H1 (cell line): ENCODE measurements around the gene TSHB. TPM values are rescaled to one million over a fixed set of nuclear protein-coding genes. Genes with fewer than 3 reads are reported as not detected.
"Not testable (repeated sequence)": the region's sequence is repeated elsewhere in the genome, so short reads cannot be mapped to it uniquely, and the experiment has no call there.

ENCODE experiments used
- CTCF ChIA-PET: fragments of 300-600 bp; sonication (Branson Sonifier 250); formaldehyde crosslinking; loops from one replicate; lab custom pipeline; 2021; ENCODE audit not compliant: partially characterized antibody; lab: Charles Lee
- POLR2A ChIA-PET: fragments of 300-600 bp; sonication (Branson Sonifier 250); formaldehyde crosslinking; loops from one replicate; lab custom pipeline; 2021; ENCODE audit warnings: inconsistent platforms; ENCODE audit not compliant: partially characterized antibody; lab: Charles Lee
- DNase-seq, 2 experiments: peaks; one replicate each; pipeline versions ENCODE4 v3.0.0 to v3.0.0-alpha.2; 2010 to 2022; ENCODE audit warnings: low spot score in 2 of 2, low read depth in 1 of 2, mixed read lengths in 1 of 2
- FAIRE-seq: peaks from 2 replicates; lab custom pipeline; 2011; peaks lifted over from hg19 to GRCh38; lab: Jason Lieb, UNC
- H2AFZ ChIP-seq: 2 replicates; pipeline ENCODE4 v1.8.1; 2012; ENCODE audit warnings: low read length, inconsistent platforms
- H2AK5ac ChIP-seq: 2 replicates; pipeline ENCODE4 v1.6.1; 2013; ENCODE audit warnings: low read depth, low read length
- H2BK120ac ChIP-seq: replicated peaks from 2 replicates; pipeline ENCODE3; 2013; ENCODE audit warnings: low read depth, low read length, inconsistent platforms
- H2BK12ac ChIP-seq: 2 replicates; pipeline ENCODE4 v1.6.1; 2013; ENCODE audit warnings: low read depth, low read length
- H2BK15ac ChIP-seq: 2 replicates; pipeline ENCODE4 v1.6.1; 2013; ENCODE audit warnings: low read length
- H2BK20ac ChIP-seq: 2 replicates; pipeline ENCODE4 v1.6.1; 2013; ENCODE audit warnings: low read length
- H2BK5ac ChIP-seq: 2 replicates; pipeline ENCODE4 v1.6.1; 2013; ENCODE audit warnings: low read depth, low read length
- H3K14ac ChIP-seq: 2 replicates; pipeline ENCODE4 v1.6.1; 2013; ENCODE audit warnings: inconsistent platforms; ENCODE audit not compliant: insufficient read length
- H3K18ac ChIP-seq: 2 replicates; pipeline ENCODE4 v1.6.1; 2013; ENCODE audit warnings: low read length; ENCODE audit errors: extremely low read depth
- H3K23ac ChIP-seq: 2 replicates; pipeline ENCODE4 v1.6.1; 2013; ENCODE audit warnings: inconsistent platforms; ENCODE audit not compliant: insufficient read length
- H3K23me2 ChIP-seq: 2 replicates; pipeline ENCODE4 v1.6.1; 2013; ENCODE audit warnings: low read depth, low read length
- H3K27ac ChIP-seq: 2 replicates; pipeline ENCODE4 v1.6.1; 2011; ENCODE audit warnings: low read depth, low read length, inconsistent platforms
- H3K27me3 ChIP-seq, 4 experiments: replicated peaks in 1 of 4; 1 replicate in 1 of 4; 2 replicates in 3 of 4; pipeline versions ENCODE4 v1.6.1 to v1.8.1; 2011 to 2013; ENCODE audit warnings: low read length in 3 of 4, mild to moderate bottlenecking in 3 of 4, inconsistent platforms in 2 of 4, mixed read lengths in 2 of 4, moderate library complexity in 1 of 4; ENCODE audit not compliant: control insufficient read depth in 3 of 4, insufficient read depth in 3 of 4; ENCODE audit errors: extremely low read depth in 1 of 4
- H3K36me3 ChIP-seq, 4 experiments: 2 replicates each; pipeline versions ENCODE4 v1.6.1 to v1.8.1; 2011 to 2013; ENCODE audit warnings: mild to moderate bottlenecking in 4 of 4, low read length in 3 of 4, moderate library complexity in 2 of 4, control low read depth in 1 of 4, inconsistent platforms in 1 of 4; ENCODE audit not compliant: insufficient read depth in 4 of 4, control insufficient read depth in 2 of 4
- H3K4ac ChIP-seq: replicated peaks from 2 replicates; pipeline ENCODE3; 2013; ENCODE audit warnings: low read length, low read depth, mixed read lengths, inconsistent platforms; ENCODE audit not compliant: insufficient read length
- H3K4me1 ChIP-seq, 4 experiments: replicated peaks in 1 of 4; 1 replicate in 1 of 4; 2 replicates in 3 of 4; pipeline versions ENCODE4 v1.6.1 to v1.8.1; 2011 to 2013; ENCODE audit warnings: low read length in 3 of 4, inconsistent platforms in 2 of 4, mixed read lengths in 1 of 4; ENCODE audit not compliant: insufficient read depth in 4 of 4, control insufficient read depth in 3 of 4
- H3K4me2 ChIP-seq, 2 experiments: 2 replicates each; pipeline versions ENCODE4 v1.6.1 to v1.8.1; 2011 to 2013; ENCODE audit warnings: low read depth in 2 of 2, low read length in 2 of 2, control low read depth in 1 of 2, inconsistent platforms in 1 of 2, mild to moderate bottlenecking in 1 of 2; ENCODE audit not compliant: insufficient read depth in 1 of 2
- H3K4me3 ChIP-seq, 4 experiments: fragments of 200-600, 300-600 bp in 1 of 4; sonication (generic), shearing (Covaris generic), sonication (Bioruptor Twin) in 1 of 4; 2 replicates each; pipeline versions ENCODE4 v1.5.1 to v1.8.1; 2011 to 2016; ENCODE audit warnings: low read length in 4 of 4, low read depth in 3 of 4, control low read depth in 2 of 4, inconsistent platforms in 2 of 4, mild to moderate bottlenecking in 2 of 4, mixed read lengths in 1 of 4, moderate library complexity in 1 of 4; ENCODE audit not compliant: insufficient read depth in 2 of 4; ENCODE audit errors: extremely low read depth in 1 of 4
- H3K56ac ChIP-seq: replicated peaks from 2 replicates; pipeline ENCODE3; 2013; ENCODE audit warnings: low read depth, mild to moderate bottlenecking, mixed read lengths, low read length, inconsistent platforms; ENCODE audit not compliant: insufficient read length
- H3K79me1 ChIP-seq: 2 replicates; pipeline ENCODE4 v1.6.1; 2013; ENCODE audit warnings: low read depth, low read length, control low read depth
- H3K79me2 ChIP-seq, 2 experiments: 2 replicates each; pipeline versions ENCODE4 v1.6.1 to v1.8.1; 2012 to 2013; ENCODE audit warnings: low read length in 2 of 2, mild to moderate bottlenecking in 2 of 2, inconsistent platforms in 1 of 2; ENCODE audit not compliant: insufficient read depth in 2 of 2, control insufficient read depth in 1 of 2
- H3K9ac ChIP-seq, 4 experiments: replicated peaks in 1 of 4; 1 replicate in 1 of 4; 2 replicates in 3 of 4; pipeline versions ENCODE4 v1.6.1 to v1.8.1; 2011 to 2013; ENCODE audit warnings: low read depth in 3 of 4, low read length in 3 of 4, control low read depth in 2 of 4, mild to moderate bottlenecking in 2 of 4, moderate library complexity in 2 of 4, inconsistent platforms in 1 of 4; ENCODE audit errors: extremely low read depth in 1 of 4
- H3K9me3 ChIP-seq, 2 experiments: 2 replicates each; pipeline versions ENCODE4 v1.6.1 to v1.8.1; 2012 to 2013; ENCODE audit warnings: mild to moderate bottlenecking in 2 of 2, moderate library complexity in 2 of 2, control low read depth in 1 of 2, inconsistent platforms in 1 of 2, low read depth in 1 of 2, low read length in 1 of 2, mixed read lengths in 1 of 2; ENCODE audit not compliant: insufficient read depth in 2 of 2
- H4K20me1 ChIP-seq, 2 experiments: replicated peaks in 1 of 2; 2 replicates each; pipeline versions ENCODE3 to v1.8.1; 2011 to 2013; ENCODE audit warnings: inconsistent platforms in 2 of 2, low read length in 2 of 2, mild to moderate bottlenecking in 1 of 2; ENCODE audit not compliant: insufficient read depth in 2 of 2, control insufficient read depth in 1 of 2
- H4K5ac ChIP-seq: 2 replicates; pipeline ENCODE4 v1.6.1; 2013; ENCODE audit warnings: low read length, low read depth, mixed read lengths, inconsistent platforms; ENCODE audit not compliant: insufficient read length
- H4K8ac ChIP-seq: 2 replicates; pipeline ENCODE4 v1.8.0; 2013; ENCODE audit warnings: mild to moderate bottlenecking, moderate library complexity, low read length, inconsistent platforms; ENCODE audit not compliant: insufficient read depth; ENCODE audit errors: extremely low read depth
- H4K91ac ChIP-seq: replicated peaks from 2 replicates; pipeline ENCODE3; 2013; ENCODE audit warnings: low read length, mixed read lengths, inconsistent platforms; ENCODE audit not compliant: insufficient read length
- BRCA1 ChIP-seq: IDR thresholded peaks from 2 replicates; pipeline ENCODE4 v1.6.1; 2012; ENCODE audit warnings: low read depth, low read length, improper control_type of control experiment
- CEBPB ChIP-seq: IDR thresholded peaks from 2 replicates; pipeline ENCODE4 v1.6.1; 2012; ENCODE audit warnings: low read depth, low read length
- CHD1 ChIP-seq: IDR thresholded peaks from 2 replicates; pipeline ENCODE4 v1.6.1; 2012; ENCODE audit warnings: low read depth, low read length, improper control_type of control experiment
- MAFK ChIP-seq: IDR thresholded peaks from 2 replicates; pipeline ENCODE4 v1.6.1; 2012; ENCODE audit warnings: low read depth, mild to moderate bottlenecking, improper control_type of control experiment, low read length
- WGBS, 2 experiments: shearing (Covaris generic) in 1 of 2; methylation state at CpG; one replicate each; pipeline versions ENCODE4 v1.1.6 to v1.1.7; 2013 to 2015; ENCODE audit warnings: low lambda C conversion rate in 2 of 2, mixed read lengths in 2 of 2, inconsistent platforms in 1 of 2, low coverage in 1 of 2, missing lambda C conversion rate in 1 of 2; ENCODE audit not compliant: insufficient replicate concordance in 2 of 2, insufficient coverage in 1 of 2, insufficient read length in 1 of 2; ENCODE audit errors: extremely low coverage in 1 of 2, missing lambda C conversion rate in 1 of 2; 5-methylcytosine and 5-hydroxymethylcytosine counted together
- polyA plus RNA-seq, 7 experiments: library from polyadenylated mRNA; depleted of rRNA in 3 of 7; stranded (reverse) in 5 of 7; unstranded in 2 of 7; fragments of >200 nt in 5 of 7; fragments of 200-250 nt in 2 of 7; gene quantifications; 1 replicate in 5 of 7; 2 replicates in 1 of 7; 4 replicates in 1 of 7; pipeline versions ENCODE4 v1.2.1 to v1.2.3, GENCODE V29; 2011 to 2013; ENCODE audit warnings: missing spikeins in 2 of 7, mixed read lengths in 2 of 7
- total RNA-seq: library from RNA; stranded (reverse); fragmentation: NEBNext Ultra II Directional; extraction: Animal tissue kit (Norgen Biotek cat#: 25700); gene quantifications from 2 replicates; pipeline ENCODE4 v1.2.1, GENCODE V29; 2021
- TF ChIP-seq, protein P1 (sequence below): IDR thresholded peaks from 2 replicates; pipeline ENCODE4 v1.6.1; 2011; ENCODE audit warnings: low read length, improper control_type of control experiment

Gene TSHB
- total and polyA plus RNA-seq, 2 of the 8 experiments (the other 6 are each of a cell fraction or from before 2014, with no cell fraction given): not detected

GRCh38 chr1:115013792-115014191 is 15.8 kb upstream of the TSHB start (continued):
- TF ChIP-seq BRCA1 (no peak), CHD1 (no peak), MAFK (no peak), CEBPB (no peak)
- TF ChIP-seq, protein P1, sequence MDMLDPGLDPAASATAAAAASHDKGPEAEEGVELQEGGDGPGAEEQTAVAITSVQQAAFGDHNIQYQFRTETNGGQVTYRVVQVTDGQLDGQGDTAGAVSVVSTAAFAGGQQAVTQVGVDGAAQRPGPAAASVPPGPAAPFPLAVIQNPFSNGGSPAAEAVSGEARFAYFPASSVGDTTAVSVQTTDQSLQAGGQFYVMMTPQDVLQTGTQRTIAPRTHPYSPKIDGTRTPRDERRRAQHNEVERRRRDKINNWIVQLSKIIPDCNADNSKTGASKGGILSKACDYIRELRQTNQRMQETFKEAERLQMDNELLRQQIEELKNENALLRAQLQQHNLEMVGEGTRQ: no peak

DNA sequence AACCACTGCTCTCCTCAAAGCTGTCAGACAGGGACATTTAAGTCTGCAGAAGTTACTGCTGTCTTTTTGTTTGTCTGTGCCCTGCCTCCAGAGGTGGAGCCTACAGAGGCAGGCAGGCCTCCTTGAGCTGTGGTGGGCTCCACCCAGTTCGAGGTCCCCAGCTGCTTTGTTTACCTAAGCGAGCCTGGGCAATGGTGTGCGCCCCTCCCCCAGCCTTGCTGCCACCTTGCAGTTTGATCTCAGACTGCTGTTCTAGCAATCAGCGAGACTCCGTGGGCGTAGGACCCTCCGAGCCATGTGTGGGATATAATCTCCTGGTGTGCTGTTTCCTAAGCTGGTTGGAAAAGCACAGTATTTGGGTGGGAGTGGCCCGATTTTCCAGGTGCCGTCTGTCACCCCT is 10.1 kb upstream of the TSHB start:
- H3K4ac ChIP-seq, H2BK120ac ChIP-seq, H3K23ac ChIP-seq, H2BK15ac ChIP-seq, POLR2A ChIA-PET, H3K4me1 ChIP-seq, DNase-seq, H3K27ac ChIP-seq, H3K4me2 ChIP-seq, CTCF ChIA-PET, H2AFZ ChIP-seq, H4K91ac ChIP-seq, H3K9ac ChIP-seq, FAIRE-seq, H2BK12ac ChIP-seq, H4K20me1 ChIP-seq, H2BK20ac ChIP-seq, H2AK5ac ChIP-seq, H3K4me3 ChIP-seq, H4K5ac ChIP-seq, H4K8ac ChIP-seq, H2BK5ac ChIP-seq, H3K79me2 ChIP-seq, H3K14ac ChIP-seq, H3K18ac ChIP-seq, H3K56ac ChIP-seq, H3K9me3 ChIP-seq, H3K36me3 ChIP-seq, H3K79me1 ChIP-seq, H3K23me2 ChIP-seq, H3K27me3 ChIP-seq: not testable (repeated sequence)
- WGBS, 2 experiments: 89% methylated on average over 8 of the region's 9 CpGs; no CpG with 5 or more reads in 1 of the 2 experiments
